SKM-1 treated with dmso at 0.1 percent for 144 hours (cell line): Measurements from ENCODE around the gene SND1.

ENCODE experiments used
- DNase-seq: peaks from one replicate; lab custom pipeline; 2025; ENCODE audit not compliant: unreplicated experiment; lab: John Stamatoyannopoulos, UW

Gene SND1

DNA sequence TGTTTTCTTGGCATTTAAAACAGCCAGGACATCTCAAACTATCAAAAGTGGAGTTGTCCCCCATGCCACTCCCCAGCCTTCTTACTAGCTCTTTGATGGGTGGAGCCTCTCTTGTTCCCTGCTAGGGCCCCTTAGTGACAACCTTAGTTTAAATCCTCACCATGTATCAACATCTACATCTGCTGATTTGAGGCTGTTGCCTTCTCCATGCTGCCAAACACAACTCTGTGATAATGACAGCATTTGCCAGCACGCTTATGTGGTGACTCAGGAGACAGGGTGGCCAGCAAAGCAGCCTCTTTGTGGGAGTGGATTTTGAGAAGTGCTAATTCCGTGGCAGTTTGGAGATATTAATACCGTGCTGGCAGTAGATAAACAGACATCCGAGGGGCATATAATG is 233.8 kb downstream of the SND1 start:
- DNase-seq, result no peak

DNA sequence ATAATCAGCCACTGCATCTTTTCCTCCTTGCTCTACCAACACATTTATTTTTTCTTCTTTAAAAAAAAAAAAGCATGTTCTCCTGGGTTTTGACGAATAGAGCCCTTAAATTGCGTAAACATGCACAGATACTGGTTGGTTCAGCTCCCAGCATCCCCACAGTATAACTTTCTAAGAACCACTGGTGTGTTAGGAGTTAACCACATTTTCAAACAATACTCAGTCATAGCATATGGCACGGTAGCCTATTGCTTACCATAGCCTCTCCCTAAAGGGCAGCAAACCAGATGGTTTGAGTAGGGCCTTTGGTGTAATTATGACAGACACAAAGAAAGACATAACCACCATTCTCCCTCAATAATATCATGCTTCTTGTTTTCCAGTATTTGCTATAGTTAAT is 234.3 kb downstream of the SND1 start:
- DNase-seq, result no peak

GRCh38 chr7:127887096-127887495 is 235.1 kb downstream of the SND1 start:
- no peak for DNase-seq

GRCh38 chr7:127887631-127888030 is 235.6 kb downstream of the SND1 start:
- no peak for DNase-seq

- DNase-seq, result no peak
Measured at GRCh38 chr7:127888411-127888810, 236.4 kb downstream of the SND1 start.

DNA sequence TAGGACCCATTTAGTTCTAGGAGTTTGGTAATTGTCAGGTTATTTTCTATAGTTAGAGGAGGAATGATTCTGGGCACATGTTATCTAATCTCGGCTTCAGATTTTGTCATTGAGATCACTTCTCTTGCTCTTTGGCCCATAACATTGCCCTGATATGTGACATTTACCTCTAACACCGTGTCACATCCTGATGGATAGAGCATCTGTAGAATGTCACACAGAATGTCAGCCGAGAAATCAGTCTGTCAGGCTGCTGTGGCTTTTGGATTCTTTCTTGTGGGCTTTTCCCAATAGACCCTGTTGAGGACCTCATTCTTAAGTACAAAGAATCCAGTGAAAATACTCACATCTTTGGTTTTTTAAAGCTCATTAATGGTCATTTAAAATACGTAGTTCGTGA is 236.8 kb downstream of the SND1 start:
- DNase-seq, result no peak

- DNase-seq, result no peak
Measured at GRCh38 chr7:127889677-127890076, 237.7 kb downstream of the SND1 start.

DNA sequence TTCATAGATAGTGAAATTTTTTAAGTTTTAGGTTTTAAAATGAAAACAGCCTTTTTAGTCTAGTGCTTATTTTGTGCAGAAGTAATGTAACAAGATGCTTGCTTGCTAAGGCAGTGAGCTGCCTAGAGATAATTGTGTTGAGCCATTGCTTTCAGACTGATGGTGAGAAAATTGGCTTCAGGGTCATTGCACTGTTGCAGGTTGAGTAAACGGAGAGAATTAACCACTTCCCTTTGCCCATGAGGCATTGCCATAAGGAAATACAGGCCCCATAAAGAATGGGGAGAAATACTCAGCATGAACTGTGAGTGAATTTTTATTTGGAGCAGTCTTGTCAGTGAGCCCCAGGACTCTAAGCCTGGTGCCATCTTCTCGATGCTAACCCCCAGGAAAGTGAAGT is 238.7 kb downstream of the SND1 start:
- DNase-seq, result peak; percentile 78

GRCh38 chr7:127891144-127891543 is 239.2 kb downstream of the SND1 start:
- no peak for DNase-seq

- no peak for DNase-seq
Measured at GRCh38 chr7:127891854-127892438, 240.0 kb downstream of the SND1 start.

DNA sequence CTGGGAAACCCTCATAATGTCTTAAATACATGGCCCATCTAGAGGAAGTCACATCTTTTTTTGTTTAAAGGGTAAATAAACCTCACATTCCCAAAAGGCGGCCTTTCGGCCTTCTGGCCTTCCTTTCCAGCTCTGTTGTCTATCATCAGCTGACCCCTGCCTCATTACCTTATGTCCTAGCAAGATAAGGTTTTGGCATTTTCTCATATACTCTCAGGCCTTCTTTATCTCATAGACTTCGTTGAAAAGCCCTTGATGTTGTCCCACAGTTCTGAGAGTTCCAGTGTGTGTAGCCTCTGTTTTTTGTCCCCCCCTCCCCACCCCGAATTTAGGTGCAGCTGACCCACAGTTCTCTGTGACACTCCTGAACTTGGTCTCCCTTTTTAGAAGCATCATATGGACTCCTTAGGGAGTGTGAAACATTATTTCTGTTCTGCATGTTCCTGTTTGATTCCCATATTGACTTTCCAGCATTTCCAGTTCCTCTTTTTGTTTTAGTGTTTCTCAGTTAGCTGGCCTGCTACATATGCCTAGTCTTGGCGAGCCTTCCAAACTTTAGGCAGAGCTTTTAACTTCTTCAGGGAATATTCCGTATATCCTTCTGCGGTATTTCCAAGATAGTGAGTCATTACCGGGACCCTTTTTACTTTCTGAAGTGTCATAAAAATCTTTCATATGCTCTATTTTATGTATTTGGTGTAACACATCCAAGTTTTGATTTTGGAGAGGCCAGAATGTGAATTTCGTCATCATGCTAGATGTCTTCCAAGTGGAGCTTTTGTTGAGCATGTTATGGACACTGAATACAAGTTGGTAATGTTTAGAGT is 240.7 kb downstream of the SND1 start:
- DNase-seq, result no peak

GRCh38 chr7:127893547-127893946 is 241.6 kb downstream of the SND1 start:
- no peak for DNase-seq

DNA sequence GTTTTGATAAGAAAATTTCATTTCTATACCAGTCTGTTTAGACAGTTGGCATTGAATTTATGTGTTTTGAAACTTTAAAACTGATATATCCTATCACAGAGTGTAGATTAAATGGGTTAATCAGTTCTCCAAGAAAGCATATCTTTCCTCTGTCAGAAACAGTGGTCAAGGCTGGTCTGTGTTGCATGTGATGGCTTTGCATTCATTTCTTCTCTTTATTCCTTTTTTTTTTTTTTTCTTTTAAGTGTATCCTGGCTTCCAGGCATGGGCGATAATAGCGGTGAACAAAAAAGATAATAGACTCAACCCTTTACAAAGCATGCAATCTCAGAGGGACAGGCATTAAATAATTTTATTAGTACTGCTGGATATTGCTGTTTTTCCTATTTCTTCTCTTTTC is 242.6 kb downstream of the SND1 start:
- no peak for DNase-seq

DNA sequence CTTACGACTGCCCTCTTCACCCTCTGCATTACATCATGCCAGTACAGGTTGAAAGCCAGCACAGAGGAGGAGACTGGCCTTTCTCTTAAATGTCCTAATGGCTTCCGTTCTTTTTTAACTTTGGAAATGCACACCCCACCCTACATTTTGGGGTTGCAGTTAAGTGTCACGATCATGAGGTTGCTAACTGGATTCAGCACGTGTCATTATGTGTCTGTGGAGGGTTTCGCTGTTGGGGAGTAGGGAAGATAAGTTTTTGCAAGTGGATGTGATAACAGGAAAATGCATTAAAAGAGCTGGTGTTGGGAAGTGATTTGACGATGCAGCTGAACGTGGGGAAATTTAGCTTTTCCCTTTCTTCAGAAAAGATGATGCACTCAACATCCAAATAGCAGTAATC is 243.4 kb downstream of the SND1 start:
- no peak for DNase-seq

DNA sequence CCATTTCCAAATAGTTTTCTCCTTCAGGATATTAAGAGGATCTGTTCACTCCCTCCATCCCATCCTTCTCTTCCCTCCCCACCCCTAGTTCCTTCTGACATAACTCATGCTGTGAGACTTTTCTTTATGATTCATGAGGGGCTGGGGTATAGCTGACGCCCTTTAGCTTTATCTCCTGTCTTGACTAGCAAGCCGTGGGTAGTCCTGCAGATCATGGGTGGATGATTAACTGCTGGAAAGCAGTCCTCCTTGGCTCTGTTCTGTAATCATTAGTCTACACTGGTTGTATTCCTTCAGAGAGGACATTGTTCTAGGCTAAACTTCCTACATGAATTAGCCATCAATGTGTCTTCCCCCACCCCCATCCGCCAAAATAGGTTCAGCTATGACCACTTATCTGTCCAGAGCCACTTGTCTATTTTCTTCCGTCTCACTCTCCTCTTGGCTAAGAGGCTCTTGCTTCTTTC is 243.9 kb downstream of the SND1 start:
- no peak for DNase-seq

- DNase-seq, result no peak
Measured at GRCh38 chr7:127896659-127897058, 244.7 kb downstream of the SND1 start.

- DNase-seq, result no peak
Measured at GRCh38 chr7:127897704-127898454, 245.9 kb downstream of the SND1 start.

DNA sequence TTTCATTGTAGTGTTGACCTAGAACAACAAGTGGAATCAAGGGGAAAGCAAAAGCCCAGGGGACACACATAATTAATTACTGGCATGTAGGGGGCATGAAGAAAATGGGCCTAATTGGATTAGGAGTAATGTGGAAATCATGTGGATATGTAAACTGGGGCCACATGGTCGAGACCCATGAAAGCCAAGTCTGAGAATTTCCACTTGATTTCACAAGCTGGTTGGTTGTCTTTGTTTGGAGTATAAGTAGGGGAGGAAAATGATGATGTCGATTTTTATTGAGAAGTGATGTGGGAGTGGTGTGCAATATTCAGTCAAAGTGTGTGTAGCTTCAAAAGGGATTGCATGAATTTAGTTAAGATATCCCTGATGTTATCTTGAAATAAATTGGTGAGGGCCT is 247.4 kb downstream of the SND1 start:
- DNase-seq, result no peak

- DNase-seq, result no peak
Measured at GRCh38 chr7:127900141-127900540, 248.1 kb downstream of the SND1 start.

DNA sequence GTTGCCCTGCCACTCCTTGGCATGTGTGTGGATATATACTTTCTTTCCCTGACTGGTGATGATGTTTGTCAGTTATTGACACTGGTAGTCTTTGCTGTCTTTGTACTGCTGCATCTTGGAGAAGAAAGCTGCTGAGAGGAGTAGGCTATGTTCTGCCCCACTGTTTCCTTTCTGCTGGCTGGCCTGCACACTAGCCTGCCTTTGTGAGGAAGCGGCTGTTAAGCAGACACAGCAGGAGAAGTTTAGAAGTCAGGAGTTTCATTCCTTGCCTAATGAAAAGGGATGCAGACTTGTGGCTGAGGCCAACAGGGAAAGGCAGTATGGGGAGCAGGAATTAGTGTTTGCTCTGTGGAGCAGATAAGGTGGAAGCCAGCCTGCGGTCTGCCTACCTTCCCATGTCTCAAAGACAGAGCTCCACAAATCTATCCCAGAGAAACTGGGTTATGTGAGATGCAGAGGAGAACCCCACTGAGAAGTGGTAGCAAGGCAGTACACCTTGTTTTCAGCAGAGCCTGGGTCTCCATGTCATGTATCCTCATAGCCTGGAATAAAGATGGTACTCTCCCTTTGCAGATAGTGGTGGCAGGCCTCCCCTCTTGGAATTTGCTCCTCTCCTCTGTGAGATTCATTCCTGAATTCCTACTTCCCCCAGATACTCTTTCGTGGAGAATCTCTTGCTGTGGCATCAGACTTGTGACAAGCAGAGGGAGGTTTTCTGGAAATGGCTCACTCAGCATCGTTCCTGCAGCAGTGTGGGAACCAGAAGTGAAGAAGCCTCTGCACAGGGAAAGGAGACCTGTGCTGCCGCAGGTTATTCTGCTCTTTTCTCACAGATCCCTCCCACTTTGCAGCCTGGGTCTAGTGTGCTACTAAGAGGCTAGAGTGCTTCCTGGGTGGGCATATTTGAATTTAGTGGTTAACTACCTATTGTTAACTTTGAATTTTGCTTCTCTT is 249.0 kb downstream of the SND1 start:
- no peak for DNase-seq
